HUES6 (cell line): ENCODE data around the gene USP24.

ENCODE experiments used
- H3K27ac ChIP-seq: 2 replicates; pipeline ENCODE4 v1.7.0; 2013; ENCODE audit warnings: low read depth, mild to moderate bottlenecking, low read length, inconsistent platforms
- H3K27me3 ChIP-seq: 2 replicates; pipeline ENCODE4 v1.6.1; 2013; ENCODE audit warnings: low read length; ENCODE audit not compliant: control insufficient read depth, insufficient read depth
- H3K36me3 ChIP-seq: 2 replicates; pipeline ENCODE4 v1.6.1; 2013; ENCODE audit warnings: low read length; ENCODE audit not compliant: control insufficient read depth, insufficient read depth
- H3K4me1 ChIP-seq: 2 replicates; pipeline ENCODE4 v1.6.1; 2013; ENCODE audit warnings: low read length; ENCODE audit not compliant: control insufficient read depth, insufficient read depth
- H3K4me3 ChIP-seq: 2 replicates; pipeline ENCODE4 v1.5.1; 2013; ENCODE audit warnings: low read depth, low read length
- H3K9ac ChIP-seq: one replicate; pipeline ENCODE4 v1.6.1; 2013; ENCODE audit warnings: mild to moderate bottlenecking, low read length
- H3K9me3 ChIP-seq: 2 replicates; pipeline ENCODE4 v1.6.1; 2013; ENCODE audit warnings: low read depth, low read length; ENCODE audit not compliant: control insufficient read depth, insufficient read depth

The USP24 gene

GRCh38 chr1:55052221-55053142, 162.7 kb downstream of the USP24 start:
- no peak overlapping the region for H3K4me3 ChIP-seq
- H3K4me1 ChIP-seq: no peaks in the 10 kb centered on the region
- no peaks in the 10 kb centered on the region for H3K9me3 ChIP-seq
- no peaks in the 10 kb centered on the region for H3K27me3 ChIP-seq
- H3K9ac ChIP-seq: no peak overlapping the region
- H3K27ac ChIP-seq: no peak overlapping the region
- H3K36me3 ChIP-seq: peaks cover 91% of the 10 kb centered on the region

GRCh38 chr1:55051621-55052020, 163.5 kb downstream of the USP24 start:
- Histone ChIP-seq H3K36me3 (peaks cover 91% of the 10 kb centered on the region), H3K27me3 (no peaks in the 10 kb centered on the region), H3K4me1 (no peaks in the 10 kb centered on the region), H3K27ac (no peak overlapping the region), H3K4me3 (no peak overlapping the region), H3K9me3 (no peaks in the 10 kb centered on the region), H3K9ac (no peak overlapping the region)

- no peak overlapping the region for H3K27ac ChIP-seq
- H3K9ac ChIP-seq: no peak overlapping the region
- no peaks in the 10 kb centered on the region for H3K4me1 ChIP-seq
- H3K27me3 ChIP-seq: no peaks in the 10 kb centered on the region
- H3K36me3 ChIP-seq: peaks cover 92% of the 10 kb centered on the region
- no peak overlapping the region for H3K4me3 ChIP-seq
- H3K9me3 ChIP-seq: no peaks in the 10 kb centered on the region
These were observed 164.0 kb downstream of the USP24 start for GRCh38 chr1:55051169-55051568.

- H3K9ac ChIP-seq: no peak overlapping the region
- no peaks in the 10 kb centered on the region for H3K27me3 ChIP-seq
- H3K4me3 ChIP-seq: no peak overlapping the region
- H3K9me3 ChIP-seq: no peaks in the 10 kb centered on the region
- no peaks in the 10 kb centered on the region for H3K4me1 ChIP-seq
- no peak overlapping the region for H3K27ac ChIP-seq
- peaks cover 93% of the 10 kb centered on the region for H3K36me3 ChIP-seq
These were observed 164.9 kb downstream of the USP24 start for GRCh38 chr1:55050283-55050682.

GRCh38 chr1:55049914-55050278, 165.3 kb downstream of the USP24 start:
- peaks cover 93% of the 10 kb centered on the region for H3K36me3 ChIP-seq
- H3K27ac ChIP-seq: no peak overlapping the region
- no peaks in the 10 kb centered on the region for H3K27me3 ChIP-seq
- H3K9me3 ChIP-seq: no peaks in the 10 kb centered on the region
- no peak overlapping the region for H3K4me3 ChIP-seq
- H3K9ac ChIP-seq: no peak overlapping the region
- H3K4me1 ChIP-seq: no peaks in the 10 kb centered on the region

GRCh38 chr1:55049271-55049913, 165.8 kb downstream of the USP24 start:
- H3K27ac ChIP-seq: no peak overlapping the region
- H3K27me3 ChIP-seq: no peaks in the 10 kb centered on the region
- no peaks in the 10 kb centered on the region for H3K4me1 ChIP-seq
- peaks cover 95% of the 10 kb centered on the region for H3K36me3 ChIP-seq
- no peak overlapping the region for H3K9ac ChIP-seq
- no peak overlapping the region for H3K4me3 ChIP-seq
- H3K9me3 ChIP-seq: no peaks in the 10 kb centered on the region

- H3K36me3 ChIP-seq: peaks cover 96% of the 10 kb centered on the region
These were observed 166.5 kb downstream of the USP24 start for GRCh38 chr1:55048453-55049270.

GRCh38 chr1:55047611-55048010, 167.6 kb downstream of the USP24 start:
- Histone ChIP-seq H3K4me3 (no peak overlapping the region), H3K4me1 (peaks cover 5% of the 10 kb centered on the region; the same call in 1 of the 2 replicates), H3K9me3 (no peaks in the 10 kb centered on the region), H3K27ac (no peak overlapping the region), H3K9ac (no peak overlapping the region), H3K36me3 (peaks cover 89% of the 10 kb centered on the region), H3K27me3 (no peaks in the 10 kb centered on the region)

More at GRCh38 chr1:55048453-55049270, 166.5 kb downstream of the USP24 start:
- H3K27me3 ChIP-seq: no peaks in the 10 kb centered on the region
- H3K27ac ChIP-seq: no peak overlapping the region
- H3K4me3 ChIP-seq: no peak overlapping the region
- no peaks in the 10 kb centered on the region for H3K4me1 ChIP-seq
- no peak overlapping the region for H3K9ac ChIP-seq
- H3K9me3 ChIP-seq: no peaks in the 10 kb centered on the region

GRCh38 chr1:55046871-55047270, 168.3 kb downstream of the USP24 start:
- Histone ChIP-seq H3K9ac (no peak overlapping the region), H3K9me3 (no peaks in the 10 kb centered on the region), H3K36me3 (peaks cover 82% of the 10 kb centered on the region), H3K27me3 (no peaks in the 10 kb centered on the region), H3K27ac (no peak overlapping the region), H3K4me1 (peaks cover 8% of the 10 kb centered on the region; the same call in 1 of the 2 replicates), H3K4me3 (no peak overlapping the region)

- Histone ChIP-seq H3K27ac (no peak overlapping the region), H3K9me3 (no peaks in the 10 kb centered on the region), H3K27me3 (peaks cover 9% of the 10 kb centered on the region; the same call in 1 of the 2 replicates), H3K36me3 (peaks cover 77% of the 10 kb centered on the region), H3K4me1 (peaks cover 16% of the 10 kb centered on the region), H3K4me3 (no peak overlapping the region), H3K9ac (no peak overlapping the region)
These were observed 169.7 kb downstream of the USP24 start for GRCh38 chr1:55045430-55045829.
